Measurements from ENCODE around the gene COX7B2.

COX7B2 gene

DNA sequence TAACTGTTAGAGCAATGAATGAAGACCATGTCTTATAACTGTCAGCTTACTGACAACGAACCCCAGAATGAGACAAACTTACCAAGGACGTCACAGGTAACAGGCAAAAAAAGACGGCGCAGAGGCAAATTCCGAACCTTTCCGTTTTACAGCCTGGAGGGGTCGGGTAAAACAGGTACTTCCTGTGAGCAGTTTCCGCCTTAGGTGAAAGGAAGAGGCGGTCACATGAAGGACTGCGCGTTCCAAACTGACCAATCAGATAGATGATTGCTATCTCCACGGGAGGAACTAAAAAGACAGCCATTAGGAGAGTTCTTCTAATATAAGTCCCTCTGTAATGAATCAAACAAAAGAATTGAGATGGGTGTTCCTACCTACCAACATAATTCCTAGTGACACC is at the start of gene COX7B2:
Gene COX7B2 (minus strand): TSS at position 168 of the 400 bp plus-strand sequence. CDS start 174,053 bp downstream, outside the sequence.
- no peak for DNase-seq (ENCODE audit: low read depth)

- DNase-seq (ENCODE audit: low read depth), result no peak
Observed at GRCh38 chr4:46956451-46956850, 47.4 kb upstream of the COX7B2 start.

- no peak for DNase-seq (ENCODE audit: low read depth)
Observed at GRCh38 chr4:46955601-46956000, 46.6 kb upstream of the COX7B2 start.

DNA sequence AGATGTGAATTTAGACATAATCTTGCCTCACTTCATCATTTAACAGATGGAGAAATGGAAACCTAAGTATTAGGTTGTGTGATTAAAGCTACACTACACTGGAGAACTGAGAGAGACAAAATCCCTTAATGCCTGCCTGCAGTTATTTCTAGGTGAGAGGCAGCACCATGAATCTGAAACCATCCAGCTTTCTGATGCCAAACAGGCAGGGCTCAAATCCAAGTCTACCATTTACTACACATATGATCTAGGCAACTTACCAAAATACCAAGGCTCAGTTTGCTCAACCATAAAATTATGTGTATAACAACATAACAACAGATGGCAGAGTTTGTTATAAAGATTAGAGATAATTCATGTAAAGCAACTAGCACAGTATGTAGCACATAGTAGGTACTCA is 45.6 kb upstream of the COX7B2 start:
- no peak for DNase-seq (ENCODE audit: low read depth)

GRCh38 chr4:46953564-46953963 is 44.5 kb upstream of the COX7B2 start:
- DNase-seq (ENCODE audit: low read depth), result no peak

- DNase-seq (ENCODE audit: low read depth), result no peak
Observed at GRCh38 chr4:46952451-46952850, 43.4 kb upstream of the COX7B2 start.

GRCh38 chr4:46950826-46951225 is 41.8 kb upstream of the COX7B2 start:
- DNase-seq (ENCODE audit: low read depth), result no peak

DNA sequence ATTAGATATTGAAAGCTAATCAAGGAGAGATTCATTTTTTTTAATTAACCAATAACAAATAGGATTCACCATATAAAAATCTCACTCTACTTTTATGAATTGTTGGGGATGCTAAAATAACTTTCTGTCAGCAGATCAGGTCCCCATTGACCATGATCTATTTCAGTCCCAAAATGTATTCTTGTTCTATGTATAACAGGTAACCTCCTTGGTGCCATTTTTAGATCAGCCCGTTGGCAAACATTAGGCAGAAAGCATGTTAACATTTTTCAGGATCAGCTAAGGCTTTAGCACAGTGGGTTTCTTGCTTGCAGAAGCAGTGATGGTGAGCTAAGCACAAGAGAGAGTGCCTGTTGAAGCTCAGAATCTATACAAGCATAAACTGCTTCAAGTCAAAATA is 40.8 kb upstream of the COX7B2 start:
- no peak for DNase-seq (ENCODE audit: low read depth)

DNA sequence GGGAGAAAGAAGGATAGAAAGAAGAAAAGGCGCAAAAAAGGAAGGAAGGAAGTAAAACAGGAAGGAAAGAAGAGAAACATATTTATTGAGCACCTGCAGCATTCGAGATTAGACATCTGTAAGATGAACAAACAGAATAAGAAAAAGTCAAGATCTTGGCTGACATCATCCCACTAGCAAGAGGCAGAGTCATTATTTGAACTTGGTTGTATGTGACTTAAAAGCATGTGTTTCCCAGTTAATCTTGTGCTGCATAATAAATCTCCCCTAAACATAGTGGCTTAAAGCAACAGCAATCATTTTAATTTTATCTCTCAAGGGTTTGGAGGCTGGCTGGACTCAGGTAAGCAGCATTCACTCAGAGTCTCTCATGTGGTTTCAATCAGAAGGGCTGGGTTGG is 38.5 kb upstream of the COX7B2 start:
- no peak for DNase-seq (ENCODE audit: low read depth)

DNA sequence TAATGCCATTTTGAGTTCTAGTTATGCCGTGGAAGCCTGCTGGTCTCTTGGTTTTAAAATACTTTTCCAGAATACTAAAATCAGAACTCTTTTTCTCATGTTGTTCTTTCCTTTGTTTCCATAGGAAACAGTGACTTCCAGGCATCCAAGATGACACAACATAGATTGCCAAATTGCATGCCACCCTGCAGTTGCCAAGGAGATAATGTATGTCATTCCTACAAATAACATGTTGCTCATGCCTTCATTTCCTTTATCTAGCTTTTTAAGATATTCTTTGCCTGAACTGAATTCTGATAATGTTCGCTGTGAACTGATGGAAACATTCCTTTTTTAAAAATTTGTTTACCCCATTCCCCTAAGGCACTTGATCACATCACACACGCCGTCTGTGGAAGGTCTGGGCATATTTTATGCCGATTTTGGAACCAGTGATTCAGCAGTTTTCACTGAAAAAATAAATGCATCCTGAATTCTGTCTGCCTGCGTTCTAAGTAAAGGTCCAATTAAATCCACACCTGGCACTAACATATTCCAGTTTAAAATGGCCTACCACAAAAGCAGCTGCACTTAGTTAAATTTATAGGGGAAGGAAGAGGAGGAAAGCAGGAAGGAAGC is 38.0 kb upstream of the COX7B2 start:
- no peak for DNase-seq (ENCODE audit: low read depth)

DNA sequence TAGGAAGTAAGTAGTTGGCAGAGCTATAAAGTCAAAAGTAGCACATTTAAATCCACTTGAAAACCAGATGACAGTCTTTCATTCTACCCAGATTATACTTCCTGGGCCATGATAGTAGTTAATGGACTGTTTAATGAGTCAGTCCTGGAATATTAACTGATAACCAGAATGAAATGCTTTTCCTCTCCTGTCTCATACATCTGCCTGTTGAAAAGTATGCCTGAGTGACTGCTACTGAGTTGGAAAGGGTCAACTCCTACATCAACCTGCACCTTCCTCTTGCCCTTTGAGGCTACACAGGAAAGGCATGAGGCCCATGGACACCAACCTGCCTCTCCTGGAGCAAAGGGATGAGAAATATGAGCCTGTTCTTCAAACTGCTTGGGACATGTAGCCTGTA is 36.0 kb upstream of the COX7B2 start:
- DNase-seq (ENCODE audit: low read depth), result no peak

DNA sequence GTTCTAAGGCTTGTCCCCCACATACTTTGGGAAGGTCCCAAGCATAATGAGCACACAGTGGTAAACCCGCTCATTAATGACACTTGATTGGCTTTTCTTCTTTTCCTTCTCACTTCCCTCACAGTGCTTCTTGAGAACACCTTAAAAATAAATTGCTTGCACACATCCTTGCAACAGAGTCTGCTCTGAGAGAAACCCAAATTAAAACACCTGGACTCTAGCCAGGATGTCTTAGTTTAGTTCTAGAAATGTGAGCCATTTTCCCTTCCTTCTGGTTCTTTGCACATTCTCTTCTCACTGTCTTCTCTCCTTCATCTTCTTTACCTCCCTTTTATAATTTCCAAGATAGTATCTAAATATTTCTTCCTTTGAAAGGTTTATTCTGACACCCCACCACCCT is 35.3 kb upstream of the COX7B2 start:
- no peak for DNase-seq (ENCODE audit: low read depth)

- DNase-seq (ENCODE audit: low read depth), result no peak
Observed at GRCh38 chr4:46937493-46937892, 28.4 kb upstream of the COX7B2 start.

- DNase-seq (ENCODE audit: low read depth), result no peak
Observed at GRCh38 chr4:46934726-46935125, 25.7 kb upstream of the COX7B2 start.

- DNase-seq (ENCODE audit: low read depth), result no peak
Observed at GRCh38 chr4:46933686-46934085, 24.6 kb upstream of the COX7B2 start.

DNA sequence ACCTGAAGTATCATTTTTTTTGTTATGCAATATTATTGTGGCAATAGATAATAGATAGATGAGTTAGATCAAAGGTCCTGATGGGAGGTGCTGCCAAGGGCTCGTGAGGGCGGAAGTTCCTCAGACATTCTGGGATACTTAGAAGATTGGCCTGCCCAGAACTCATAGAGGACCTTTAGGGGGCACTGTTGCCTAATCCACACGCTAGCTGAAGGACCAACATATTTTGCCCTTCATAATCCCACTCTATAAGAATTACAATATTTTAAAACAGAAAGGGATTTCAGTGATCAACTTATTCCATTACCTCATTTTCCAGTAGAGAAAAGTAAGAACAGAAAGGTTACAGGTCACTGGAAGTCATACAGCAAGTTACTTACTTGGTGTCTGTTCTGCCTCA is 22.9 kb upstream of the COX7B2 start:
- no peak for DNase-seq (ENCODE audit: low read depth)

DNA sequence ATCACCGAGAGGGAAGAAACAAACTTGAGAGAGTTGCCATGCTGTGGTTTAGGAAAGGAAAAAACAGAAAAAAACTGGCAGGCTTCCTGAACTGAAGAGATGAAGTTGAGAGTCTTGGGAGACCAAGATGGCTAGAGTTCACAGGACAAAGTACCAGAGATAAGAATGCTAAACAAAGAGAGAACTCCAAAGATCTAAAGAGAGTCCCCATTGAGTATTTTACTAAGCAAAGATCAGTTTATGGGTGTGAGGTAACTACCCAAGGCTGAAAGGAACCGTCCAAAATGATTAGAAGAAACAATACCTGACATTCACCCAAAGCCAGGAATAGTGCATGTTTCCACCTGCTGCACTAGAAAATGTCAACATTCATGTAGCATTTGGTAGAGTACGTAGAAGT is 21.8 kb upstream of the COX7B2 start:
- DNase-seq (ENCODE audit: low read depth), result no peak

GRCh38 chr4:46927201-46927600 is 18.2 kb upstream of the COX7B2 start:
- DNase-seq (ENCODE audit: low read depth), result no peak

DNA sequence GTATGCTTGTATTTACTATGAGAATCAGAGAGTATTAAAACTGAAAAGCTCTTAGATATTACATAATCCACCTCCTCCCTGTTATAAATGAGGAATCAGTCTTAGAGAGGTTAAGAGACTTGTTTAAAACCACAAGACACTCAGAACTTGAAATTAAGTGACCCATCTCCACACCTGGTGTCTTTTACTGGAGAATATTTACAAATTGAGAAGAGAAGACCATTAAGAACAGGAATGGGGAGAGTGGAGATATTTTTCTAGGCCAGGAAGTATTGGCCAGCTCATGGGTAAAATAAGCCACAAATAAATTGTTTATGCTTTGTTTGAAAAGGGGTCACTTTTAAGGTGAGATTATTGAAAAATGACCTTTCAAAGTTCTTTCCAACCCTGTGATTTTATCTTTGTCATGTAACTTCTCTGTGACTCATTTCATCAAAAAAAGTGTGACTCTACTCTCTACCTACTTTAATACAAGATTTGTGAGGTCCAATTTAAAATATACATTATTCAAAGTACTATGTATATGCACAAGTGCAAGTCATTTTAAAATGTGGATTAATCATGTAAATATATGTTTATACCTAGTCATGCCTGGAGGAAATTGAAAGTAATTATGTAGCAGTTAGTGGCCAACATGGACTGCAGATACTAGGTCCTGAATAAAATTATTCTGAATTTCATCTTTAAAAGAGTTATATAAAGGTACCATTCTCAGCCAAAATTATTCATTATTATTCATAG is 15.9 kb upstream of the COX7B2 start:
- DNase-seq (ENCODE audit: low read depth), result no peak

DNA sequence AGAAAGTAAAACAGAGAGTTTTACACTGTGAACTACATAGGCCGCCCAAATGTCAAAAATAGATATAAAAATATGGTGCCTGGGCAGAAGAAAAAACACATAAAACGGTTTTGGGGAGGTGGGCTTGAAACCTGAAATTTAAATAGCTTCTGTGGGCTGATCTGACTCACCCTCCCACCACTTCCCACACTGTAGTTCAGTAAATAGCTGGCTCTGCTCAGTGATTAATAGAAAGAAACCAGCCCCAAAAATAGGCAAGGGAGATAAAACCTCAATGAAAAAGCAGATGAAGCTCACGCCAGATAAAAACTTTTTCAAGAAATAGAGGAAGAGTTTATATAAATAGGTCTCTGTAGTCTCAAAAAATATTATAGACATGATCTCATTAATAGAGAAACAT is 13.2 kb upstream of the COX7B2 start:
- DNase-seq (ENCODE audit: low read depth), result no peak

DNA sequence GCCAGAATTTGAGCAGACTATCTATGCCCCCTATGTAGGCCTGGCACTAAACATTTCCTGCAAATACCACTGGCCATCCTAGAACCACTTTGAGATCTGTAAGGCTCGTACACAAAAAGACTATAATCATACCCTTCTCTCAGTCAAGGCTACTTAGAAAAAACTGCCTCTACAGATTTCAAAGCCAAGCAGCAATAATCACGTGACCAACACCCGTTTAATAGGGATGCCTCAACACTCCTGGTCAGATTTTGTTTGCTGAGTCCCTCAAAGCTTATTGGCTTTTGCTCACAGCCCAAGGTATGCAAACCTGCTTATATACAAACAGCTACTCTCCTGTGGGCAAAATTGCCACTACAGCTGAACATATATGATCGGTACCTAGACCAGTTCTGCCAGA is 897 bp downstream of the COX7B2 start:
- DNase-seq (ENCODE audit: low read depth), result no peak

GRCh38 chr4:46900082-46900481 is 9.0 kb downstream of the COX7B2 start:
- DNase-seq (ENCODE audit: low read depth), result no peak

GRCh38 chr4:46894826-46895225 is 14.2 kb downstream of the COX7B2 start:
- no peak for DNase-seq (ENCODE audit: low read depth)

- DNase-seq (ENCODE audit: low read depth), result no peak
Observed at GRCh38 chr4:46890056-46890455, 19.0 kb downstream of the COX7B2 start.
